HG03135 (cell line): ENCODE measurements around the gene SEPTIN11.

Experiments
- ATAC-seq: cut with Tn5 transposase; IDR thresholded peaks from one replicate; pipeline ENCODE4 v1.9.1; 2021; ENCODE audit warnings: mild to moderate bottlenecking, moderate library complexity; ENCODE audit not compliant: unreplicated experiment

The SEPTIN11 gene

GRCh38 chr4:76977736-76978350, 28.3 kb downstream of the SEPTIN11 start:
- no peak for ATAC-seq

- no peak for ATAC-seq
These were observed 29.7 kb downstream of the SEPTIN11 start for GRCh38 chr4:76979236-76979635.

- no peak for ATAC-seq
These were observed 30.7 kb downstream of the SEPTIN11 start for GRCh38 chr4:76980261-76980660.

- no peak for ATAC-seq
These were observed 32.1 kb downstream of the SEPTIN11 start for GRCh38 chr4:76981644-76982043.

- no peak for ATAC-seq
These were observed 33.4 kb downstream of the SEPTIN11 start for GRCh38 chr4:76982638-76983584.

GRCh38 chr4:76984127-76984526, 34.6 kb downstream of the SEPTIN11 start:
- no peak for ATAC-seq

DNA sequence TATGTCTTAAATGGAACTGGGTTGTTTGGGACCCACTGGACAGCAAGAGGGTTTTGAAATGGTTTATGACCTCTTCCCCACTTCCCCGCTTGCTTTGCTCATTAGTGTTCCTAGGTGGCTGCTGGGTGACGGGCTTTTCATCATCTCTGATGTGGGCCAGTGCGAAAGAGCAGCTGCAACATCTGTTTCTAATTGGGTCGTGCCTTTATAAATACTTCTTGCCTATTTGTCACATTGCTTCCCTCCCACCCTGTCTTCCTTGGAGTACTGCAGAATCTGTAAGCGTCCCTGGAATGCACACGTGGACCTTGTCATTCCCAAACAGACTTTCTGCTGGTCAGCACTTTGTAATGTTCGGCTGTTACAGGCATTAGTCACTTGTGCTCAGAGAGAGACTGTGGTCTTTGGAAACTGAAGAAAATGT, 35.2 kb downstream of the SEPTIN11 start:
- ATAC-seq = no peak

- ATAC-seq = no peak
These were observed 37.6 kb downstream of the SEPTIN11 start for GRCh38 chr4:76987153-76987591.

DNA sequence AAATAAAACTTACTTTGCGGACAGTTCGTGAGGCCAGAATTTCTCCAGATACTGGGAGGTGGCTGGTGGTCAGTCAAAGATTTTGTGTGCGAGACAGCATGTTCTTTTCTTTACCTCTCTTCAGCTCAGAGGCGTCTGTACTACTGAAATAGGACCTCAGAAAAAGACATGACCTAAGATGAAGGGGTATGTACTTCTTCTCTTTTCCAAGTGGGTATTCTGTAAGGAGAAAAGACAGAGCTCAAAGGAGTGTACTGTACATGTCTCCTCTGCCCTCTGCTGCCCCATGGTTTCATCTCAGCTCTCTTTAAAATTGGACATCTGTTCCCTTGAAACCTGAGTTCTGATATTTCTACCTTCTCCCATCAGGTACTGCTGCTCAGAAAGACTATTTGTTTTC, 38.1 kb downstream of the SEPTIN11 start:
- no peak for ATAC-seq

GRCh38 chr4:76989391-76990061, 40.0 kb downstream of the SEPTIN11 start:
- no peak for ATAC-seq

DNA sequence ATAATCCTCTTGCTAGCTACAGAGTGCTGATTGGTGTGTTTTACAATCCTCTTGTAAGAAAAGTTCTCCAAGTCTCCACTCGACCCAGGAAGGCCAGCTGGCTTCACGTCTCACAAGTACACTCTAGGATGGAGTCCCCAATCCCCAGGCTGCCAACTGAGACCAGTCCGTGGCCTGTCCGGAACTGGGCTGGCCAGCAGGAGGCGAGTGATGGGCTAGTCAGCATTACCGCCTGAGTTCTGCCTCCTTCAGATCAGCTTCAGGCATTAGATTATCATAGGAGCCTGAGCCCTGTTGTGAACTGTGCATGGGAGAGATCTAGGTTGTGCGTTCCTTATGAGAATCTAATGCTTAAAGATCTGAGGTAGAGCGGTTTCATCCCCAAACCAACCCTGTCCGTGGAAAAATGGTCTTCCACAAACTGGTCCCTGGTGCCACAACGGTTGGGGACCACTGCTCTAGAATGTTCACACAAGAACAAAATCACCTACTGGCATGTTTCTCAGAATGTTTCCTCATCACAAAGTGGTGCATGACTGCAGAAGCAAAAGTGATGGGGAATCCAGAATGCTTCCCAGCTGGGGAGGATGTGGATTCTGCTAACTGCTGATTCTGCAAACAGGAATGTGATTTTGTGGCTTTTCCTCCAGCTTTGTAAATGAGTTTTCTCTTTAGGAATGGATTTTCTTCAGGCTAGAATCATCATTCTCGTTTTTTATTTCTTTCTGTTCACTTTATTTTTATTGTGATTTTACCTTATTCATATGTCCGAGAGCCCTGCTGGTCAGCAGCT, 40.9 kb downstream of the SEPTIN11 start:
- ATAC-seq = no peak

- ATAC-seq = no peak
These were observed 41.7 kb downstream of the SEPTIN11 start for GRCh38 chr4:76991161-76991660.

- peak; percentile 86 for ATAC-seq
These were observed 44.5 kb downstream of the SEPTIN11 start for GRCh38 chr4:76993787-76994641.

DNA sequence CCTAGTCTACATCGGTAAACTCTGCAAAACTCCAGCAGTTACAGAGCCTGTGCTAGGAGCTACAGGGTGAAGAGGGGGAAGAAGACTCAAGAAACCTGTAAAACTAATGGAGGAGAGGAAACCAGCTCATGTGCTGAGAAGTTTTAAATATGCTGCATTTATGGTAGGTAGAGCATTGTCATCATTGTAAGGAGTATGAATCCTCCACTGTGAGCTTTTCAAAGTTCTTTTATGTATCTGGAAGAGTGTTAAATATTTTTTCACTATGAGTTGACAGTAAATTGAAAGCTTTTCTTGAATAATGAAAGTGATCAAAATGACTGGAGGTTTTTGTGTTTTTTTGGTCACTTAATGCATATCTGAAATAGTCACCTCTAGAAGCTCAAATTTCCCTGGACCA, 46.2 kb downstream of the SEPTIN11 start:
- no peak for ATAC-seq

GRCh38 chr4:76996445-76996844, 46.9 kb downstream of the SEPTIN11 start:
- ATAC-seq = no peak

DNA sequence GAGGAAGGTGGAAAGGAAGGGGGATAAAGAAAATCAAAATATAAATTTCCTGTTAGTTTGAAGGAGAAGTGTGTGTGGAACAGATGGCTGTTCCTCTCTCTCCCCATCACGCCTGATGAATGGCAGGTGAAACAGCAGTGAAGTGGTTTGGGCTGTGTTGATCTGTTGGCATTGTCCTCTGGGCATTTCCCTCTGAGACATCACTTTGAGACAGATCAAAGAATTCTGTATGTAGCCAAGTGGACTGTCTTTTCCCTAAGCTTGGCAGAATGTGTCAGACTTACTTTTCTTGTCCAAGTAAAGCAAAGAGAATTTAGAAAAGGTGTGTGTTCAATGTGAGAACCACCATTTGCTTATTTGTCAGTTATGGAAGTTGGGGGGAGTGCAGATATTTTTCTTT, 47.5 kb downstream of the SEPTIN11 start:
- no peak for ATAC-seq

DNA sequence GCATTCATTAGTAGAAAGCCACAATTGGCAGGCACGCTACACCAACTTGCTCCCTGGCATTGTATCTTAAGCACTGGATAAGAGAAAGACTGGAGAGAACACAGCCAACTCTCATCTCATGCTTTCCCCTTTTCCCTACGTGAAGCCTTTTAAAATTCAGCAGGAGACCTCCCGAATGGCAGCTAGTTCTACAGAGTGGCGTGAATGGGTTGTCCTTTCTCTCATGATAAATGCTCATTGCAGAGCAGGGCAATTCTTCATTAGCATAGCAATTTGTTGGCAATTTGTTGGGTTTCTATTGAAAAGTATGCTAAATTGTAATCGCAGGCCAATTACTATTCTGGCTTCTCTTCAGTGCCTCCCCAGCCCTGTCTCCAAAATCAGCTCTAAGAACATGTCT, 48.0 kb downstream of the SEPTIN11 start:
- no peak for ATAC-seq

GRCh38 chr4:76998251-76998901, 48.8 kb downstream of the SEPTIN11 start:
- no peak for ATAC-seq
